SK-N-SH treated with all-trans-retinoic acid at 6 μM for 48 hours (cell line): ENCODE results near the gene LY6G5C.

Source experiments
- ATAC-seq: fragments of 200-7000 bp; cut with Tn5 transposase; 3 replicates; pipeline ENCODE4 v1.9.1; 2020; ENCODE audit warnings: mild to moderate bottlenecking, moderate library complexity
- ARNTL ChIP-seq: fragments of 450-650 bp; formaldehyde crosslinking; IDR thresholded peaks from 2 replicates; pipeline ENCODE4 v1.5.0; 2020; ENCODE audit warnings: low read depth, mild to moderate bottlenecking, moderate library complexity, borderline replicate concordance
- BACH2 ChIP-seq: fragments of 250-450 bp; sonication (Bioruptor Pico); IDR thresholded peaks from 2 replicates; pipeline ENCODE4 v1.9.0; 2021; ENCODE audit warnings: mild to moderate bottlenecking, borderline replicate concordance
- CREB5 ChIP-seq: fragments of 250-450 bp; sonication (Bioruptor Pico); IDR thresholded peaks from 2 replicates; pipeline ENCODE4 v1.5.1; 2020; ENCODE audit warnings: low read depth, mild to moderate bottlenecking, moderate library complexity
- CSDC2 ChIP-seq: fragments of 250-450 bp; sonication (Bioruptor Pico); IDR thresholded peaks from 2 replicates; pipeline ENCODE4 v1.5.0; 2020; ENCODE audit warnings: mild to moderate bottlenecking, moderate library complexity
- ESRRG ChIP-seq: fragments of 250-450 bp; sonication (Bioruptor Pico); IDR thresholded peaks from 2 replicates; pipeline ENCODE4 v1.6.1; 2021; ENCODE audit warnings: mild to moderate bottlenecking
- GLIS3 ChIP-seq: fragments of 250-450 bp; sonication (Bioruptor Pico); IDR thresholded peaks from 2 replicates; pipeline ENCODE4 v1.5.0; 2020; ENCODE audit warnings: mild to moderate bottlenecking, moderate library complexity
- ISL1 ChIP-seq: fragments of 250-450 bp; sonication (Bioruptor Pico); IDR thresholded peaks from 2 replicates; pipeline ENCODE4 v2.1.2; 2022; ENCODE audit warnings: mild to moderate bottlenecking, moderate library complexity
- OSR1 ChIP-seq: fragments of 250-450 bp; sonication (Bioruptor Pico); IDR thresholded peaks from 2 replicates; pipeline ENCODE4 v1.8.0; 2022; ENCODE audit warnings: moderate library complexity, mild to moderate bottlenecking, inconsistent platforms
- PATZ1 ChIP-seq: fragments of 250-450 bp; sonication (Bioruptor Pico); IDR thresholded peaks from 2 replicates; pipeline ENCODE4 v1.8.0; 2020; ENCODE audit warnings: mild to moderate bottlenecking, moderate library complexity, borderline replicate concordance
- PPARA ChIP-seq: fragments of 250-450 bp; sonication (Bioruptor Pico); IDR thresholded peaks from 2 replicates; pipeline ENCODE4 v1.5.0; 2020; ENCODE audit warnings: mild to moderate bottlenecking, borderline replicate concordance
- RARB ChIP-seq: fragments of 250-450 bp; sonication (Bioruptor Pico); IDR thresholded peaks from 2 replicates; pipeline ENCODE4 v1.8.0; 2021; ENCODE audit warnings: mild to moderate bottlenecking, moderate library complexity
- SNAI2 ChIP-seq: fragments of 250-450 bp; sonication (Bioruptor Pico); IDR thresholded peaks from 2 replicates; pipeline ENCODE4 v1.5.0; 2020; ENCODE audit warnings: mild to moderate bottlenecking, moderate library complexity
- TCF4 ChIP-seq: fragments of 250-450 bp; sonication (Bioruptor Pico); IDR thresholded peaks from 2 replicates; pipeline ENCODE4 v1.8.0; 2021; ENCODE audit warnings: mild to moderate bottlenecking, moderate library complexity, borderline replicate concordance
- TOX ChIP-seq: fragments of 250-450 bp; sonication (Bioruptor Pico); IDR thresholded peaks from 2 replicates; pipeline ENCODE4 v1.8.0; 2021; ENCODE audit warnings: mild to moderate bottlenecking, moderate library complexity, borderline replicate concordance
- TSHZ2 ChIP-seq: fragments of 250-450 bp; sonication (Bioruptor Pico); IDR thresholded peaks from 2 replicates; pipeline ENCODE4 v1.5.0; 2020; ENCODE audit warnings: mild to moderate bottlenecking, moderate library complexity
- ZC3H10 ChIP-seq: fragments of 250-450 bp; sonication (Bioruptor Pico); IDR thresholded peaks from 2 replicates; pipeline ENCODE4 v1.5.1; 2021; ENCODE audit warnings: mild to moderate bottlenecking, moderate library complexity
- ZFP3 ChIP-seq: fragments of 250-450 bp; sonication (Bioruptor Pico); IDR thresholded peaks from 2 replicates; pipeline ENCODE4 v1.5.0; 2020; ENCODE audit warnings: mild to moderate bottlenecking, moderate library complexity
- ZFP30 ChIP-seq: fragments of 450-650 bp; formaldehyde crosslinking; IDR thresholded peaks from 2 replicates; pipeline ENCODE4 v1.5.0; 2022; ENCODE audit warnings: mild to moderate bottlenecking, moderate library complexity
- ZNF565 ChIP-seq: fragments of 450-650 bp; formaldehyde crosslinking; conservative IDR thresholded peaks from 2 replicates; pipeline ENCODE4 v1.5.0; 2020; ENCODE audit warnings: low read depth, mild to moderate bottlenecking, moderate library complexity
- ZNF70 ChIP-seq: fragments of 450-650 bp; formaldehyde crosslinking; IDR thresholded peaks from 2 replicates; pipeline ENCODE4 v1.5.0; 2020; ENCODE audit warnings: mild to moderate bottlenecking, moderate library complexity
- ZNF8 ChIP-seq: fragments of 450-650 bp; formaldehyde crosslinking; IDR thresholded peaks from 2 replicates; pipeline ENCODE4 v1.5.0; 2020; ENCODE audit warnings: mild to moderate bottlenecking, moderate library complexity

Gene LY6G5C

GRCh38 chr6:31719001-31719400 lies 38.1 kb upstream of the LY6G5C start:
- no peak for ATAC-seq
- TF ChIP-seq ZFP3, result no peak

GRCh38 chr6:31718265-31718664 lies 37.4 kb upstream of the LY6G5C start:
- TF ChIP-seq GLIS3 (CRISPR knock-in tag) (no peak), TCF4 (CRISPR knock-in tag) (no peak), SNAI2 (no peak), CSDC2 (CRISPR knock-in tag) (no peak), ESRRG (CRISPR knock-in tag) (no peak), TSHZ2 (CRISPR knock-in tag) (no peak), ZNF8 (no peak), ZNF70 (CRISPR knock-in tag) (no peak)
- ATAC-seq, result no peak

GRCh38 chr6:31717499-31718222 lies 36.8 kb upstream of the LY6G5C start:
- no peak for ATAC-seq
- TF ChIP-seq CREB5 (CRISPR knock-in tag), result no peak
- no peak for TF ChIP-seq ISL1
- no peak for TF ChIP-seq ZFP3
- TF ChIP-seq TSHZ2 (CRISPR knock-in tag), result no peak
- TF ChIP-seq ZFP30 (CRISPR knock-in tag), result no peak
- no peak for TF ChIP-seq GLIS3 (CRISPR knock-in tag)
- TF ChIP-seq ESRRG (CRISPR knock-in tag), result no peak
- TF ChIP-seq ARNTL (CRISPR knock-in tag), result no peak
- no peak for TF ChIP-seq ZC3H10 (CRISPR knock-in tag)
- no peak for TF ChIP-seq PPARA (CRISPR knock-in tag)
- no peak for TF ChIP-seq ZNF70 (CRISPR knock-in tag)
- TF ChIP-seq OSR1, result no peak
- TF ChIP-seq RARB (CRISPR knock-in tag), result no peak
- TF ChIP-seq PATZ1 (CRISPR knock-in tag), result no peak
- no peak for TF ChIP-seq CSDC2 (CRISPR knock-in tag)
- TF ChIP-seq ZNF565 (CRISPR knock-in tag), result no peak
- TF ChIP-seq TOX (CRISPR knock-in tag), result no peak
- no peak for TF ChIP-seq BACH2 (CRISPR knock-in tag)
- TF ChIP-seq ZNF8, result no peak
